Activated T-cell treated with anti-CD3 and anti-CD28 coated beads for 4 hours (primary cell): ENCODE data around the gene EEF1B2.
"Not testable (repeated sequence)": the region's sequence is repeated elsewhere in the genome, so short reads cannot be mapped to it uniquely, and the experiment has no call there.

Experiments used
- DNase-seq: peaks from one replicate; pipeline ENCODE4 v3.0.0-alpha.2; 2020

EEF1B2 gene

GRCh38 chr2:206168230-206168629, 8.5 kb downstream of the EEF1B2 start:
- not testable (repeated sequence) for DNase-seq

- not testable (repeated sequence) for DNase-seq
Observed at GRCh38 chr2:206171624-206172397, 12.1 kb downstream of the EEF1B2 start.

DNA sequence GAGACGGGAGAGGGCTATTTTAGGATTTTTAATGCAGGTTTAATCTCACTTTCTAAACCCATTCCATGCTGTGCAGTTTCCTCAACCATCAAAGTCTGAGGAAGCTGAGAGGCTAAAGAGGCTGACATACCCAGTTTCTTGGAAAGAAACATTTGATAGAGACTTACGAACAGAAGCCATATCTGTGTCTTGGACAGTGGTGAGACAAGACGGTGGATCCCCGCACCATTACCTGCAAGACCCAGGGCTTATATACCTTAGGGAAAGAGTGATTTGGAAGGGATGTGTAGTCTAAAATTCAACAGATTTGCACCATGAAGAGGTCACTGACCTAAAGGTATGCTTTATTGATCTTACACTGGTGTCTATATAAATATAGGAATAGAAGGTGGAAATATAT, 13.5 kb downstream of the EEF1B2 start:
- no peak for DNase-seq

- no peak for DNase-seq
Observed at GRCh38 chr2:206176121-206176520, 16.4 kb downstream of the EEF1B2 start.

- no peak for DNase-seq
Observed at GRCh38 chr2:206176901-206177300, 17.2 kb downstream of the EEF1B2 start.

DNA sequence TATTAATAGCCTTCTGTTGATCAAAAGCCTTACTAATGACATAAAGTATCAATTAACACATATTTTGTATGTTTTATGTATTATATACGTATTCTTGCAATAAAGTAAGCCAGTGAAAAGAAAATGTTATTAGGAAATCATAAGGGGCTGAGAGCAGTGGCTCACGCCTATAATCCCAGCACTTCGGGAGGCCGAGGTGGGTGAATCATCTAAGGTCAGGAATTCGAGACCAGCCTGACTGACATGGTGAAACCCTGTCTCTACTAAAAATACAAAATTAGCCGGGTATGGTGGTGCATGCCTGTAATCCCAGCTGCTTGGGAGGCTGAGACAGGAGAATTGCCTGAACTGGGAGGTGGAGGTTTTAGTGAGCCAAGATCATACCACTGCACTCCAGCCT, 21.8 kb downstream of the EEF1B2 start:
- DNase-seq = not testable (repeated sequence)

DNA sequence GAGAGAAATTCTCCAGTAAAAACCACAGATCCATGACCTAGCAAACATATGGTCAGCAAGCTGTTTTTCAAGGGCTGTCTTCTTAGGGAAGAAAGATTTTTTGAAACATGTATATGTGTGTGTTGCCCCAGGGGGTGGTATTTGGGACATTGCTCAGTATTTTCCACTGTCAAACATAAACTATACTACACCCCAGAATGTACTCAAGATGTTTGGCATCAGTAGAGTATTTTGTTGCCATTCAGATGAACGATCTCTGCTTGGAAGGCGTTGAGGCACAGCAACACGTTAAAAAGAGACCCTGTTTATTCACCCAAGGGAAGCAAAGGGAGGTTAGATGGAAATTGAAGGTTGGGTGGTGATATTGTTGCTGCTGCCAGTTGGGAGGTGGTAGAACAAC, 30.0 kb downstream of the EEF1B2 start:
- no peak for DNase-seq

- no peak for DNase-seq
Observed at GRCh38 chr2:206190111-206190510, 30.4 kb downstream of the EEF1B2 start.

DNA sequence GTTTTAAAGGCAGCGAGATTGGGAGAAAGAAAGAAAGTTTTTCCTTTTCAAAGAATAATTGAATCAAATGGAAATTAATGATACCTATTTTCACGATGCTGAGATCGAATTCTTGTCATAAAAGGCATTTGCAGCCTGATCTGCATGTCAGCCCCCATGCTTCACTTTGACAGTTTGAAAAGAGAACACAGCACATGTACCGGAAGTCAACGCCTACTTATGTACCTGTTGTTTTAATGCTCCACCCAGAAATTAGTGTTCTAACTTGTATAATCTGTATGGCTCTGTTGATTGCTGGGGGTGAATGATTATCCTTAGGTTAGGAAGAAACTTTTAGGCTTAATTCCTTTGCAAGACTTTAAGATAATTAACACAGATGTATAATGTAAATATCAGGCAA, 31.0 kb downstream of the EEF1B2 start:
- DNase-seq = no peak

DNA sequence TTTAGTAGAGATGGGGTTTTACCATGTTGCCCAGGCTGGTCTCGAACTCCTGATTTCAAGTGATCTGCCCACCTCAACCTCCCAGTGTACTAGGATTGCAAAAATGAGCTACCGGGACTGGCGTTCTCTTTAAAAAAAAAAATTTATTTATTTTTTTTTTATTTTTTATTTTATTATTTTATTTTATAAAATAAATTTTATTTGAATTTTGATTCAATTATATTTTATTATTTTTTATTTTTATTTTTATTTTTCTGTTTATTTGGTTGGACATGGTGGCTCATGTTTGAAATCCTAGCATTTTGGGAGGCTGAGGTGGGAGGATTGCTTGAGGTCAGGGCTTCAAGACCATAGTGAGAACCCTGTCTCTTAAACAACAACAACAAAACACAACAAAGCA, 32.5 kb downstream of the EEF1B2 start:
- no peak for DNase-seq

GRCh38 chr2:206193671-206194357, 34.1 kb downstream of the EEF1B2 start:
- DNase-seq = no peak

DNA sequence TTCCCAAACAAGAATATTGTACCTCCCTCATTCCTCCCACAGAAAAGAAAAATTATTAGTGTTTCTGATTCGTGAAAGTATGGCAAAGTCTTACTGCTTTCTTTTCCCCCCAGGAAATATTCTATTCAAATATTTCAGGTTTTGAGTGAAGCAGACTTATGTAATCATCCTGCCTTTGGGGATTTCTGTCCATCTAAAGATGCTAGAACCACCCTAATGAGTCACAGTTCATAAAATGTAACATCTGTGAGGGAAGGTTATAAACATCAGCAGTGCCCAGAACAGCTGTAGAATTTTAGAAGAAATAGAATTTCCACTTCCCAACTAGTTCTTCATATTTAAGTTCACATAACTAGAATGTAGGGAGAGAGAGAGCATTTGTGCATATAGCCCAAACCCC, 39.0 kb downstream of the EEF1B2 start:
- no peak for DNase-seq

DNA sequence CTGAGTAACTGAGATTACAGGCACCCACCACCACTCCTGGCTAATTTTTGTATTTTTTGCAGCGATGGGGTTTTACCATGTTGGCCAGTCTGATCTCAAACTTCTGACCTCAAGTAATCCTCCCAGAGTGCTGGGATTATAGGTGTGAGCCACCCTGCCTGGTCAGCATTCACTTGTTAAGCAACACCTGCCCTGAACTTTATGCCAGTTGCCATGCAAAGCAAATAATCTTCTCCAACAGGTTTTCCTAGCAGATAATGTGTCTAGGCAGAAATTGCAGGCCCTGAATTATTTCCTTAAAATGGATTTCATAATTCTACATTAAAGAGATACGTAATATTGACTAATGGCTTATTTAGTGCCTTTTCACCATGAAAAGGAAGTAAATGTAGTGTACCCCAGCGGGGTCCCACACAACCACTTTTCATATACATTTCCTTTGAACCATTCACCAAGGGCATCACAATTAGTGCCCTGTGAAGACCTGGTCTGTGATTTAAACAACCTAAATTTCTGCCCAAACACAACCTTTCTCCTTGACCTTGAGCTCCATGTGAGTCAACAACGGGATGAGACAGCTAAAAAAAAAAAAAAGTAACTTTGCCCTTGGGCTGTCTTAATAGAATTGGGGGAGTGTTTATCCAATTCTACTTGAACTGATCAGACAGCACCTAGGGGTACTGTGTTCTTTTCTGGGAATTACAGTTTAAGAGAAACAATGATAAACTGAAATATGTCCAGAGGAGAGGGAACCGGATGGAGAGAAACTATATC, 41.6 kb downstream of the EEF1B2 start:
- DNase-seq = no peak

DNA sequence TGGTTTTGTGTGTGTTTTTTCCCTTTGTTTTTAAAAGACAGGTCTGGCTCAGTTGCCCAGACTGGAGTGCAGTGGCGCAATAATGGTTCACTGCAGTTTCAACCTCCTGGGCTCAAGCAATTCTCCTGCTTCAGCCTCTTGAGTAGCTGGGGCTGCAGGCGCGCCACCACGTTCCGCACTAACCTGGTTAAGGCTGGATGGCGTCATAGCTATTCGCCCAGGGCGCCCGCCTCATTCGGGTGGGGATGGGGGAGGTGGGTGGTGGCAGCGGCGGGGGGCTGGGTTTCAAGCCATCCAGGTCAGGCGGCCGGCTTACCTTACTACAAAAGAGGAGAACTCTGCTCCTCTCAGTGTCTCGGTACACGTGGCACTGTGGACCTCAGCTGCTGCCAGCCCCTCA, 42.8 kb downstream of the EEF1B2 start:
- DNase-seq = no peak

GRCh38 chr2:206203331-206203730, 43.6 kb downstream of the EEF1B2 start:
- no peak for DNase-seq

DNA sequence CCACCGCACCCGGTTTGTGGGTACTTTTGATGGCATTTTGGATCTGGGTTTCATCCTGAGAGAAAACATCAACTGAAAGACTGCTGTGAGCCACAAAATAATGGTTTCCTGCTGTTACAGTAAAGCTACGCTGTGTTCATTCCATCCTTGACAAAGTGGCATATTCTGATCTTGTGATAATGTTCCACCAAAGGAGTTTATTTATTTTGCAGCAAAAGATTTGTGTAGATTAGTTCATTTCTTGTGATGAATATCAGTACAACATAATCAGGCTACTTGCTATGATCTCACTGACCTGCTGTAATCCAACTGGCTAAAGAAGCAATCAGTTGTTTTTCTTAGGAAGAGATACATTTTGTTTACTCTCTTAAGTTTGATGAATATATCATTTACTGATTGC, 45.0 kb downstream of the EEF1B2 start:
- DNase-seq = no peak

DNA sequence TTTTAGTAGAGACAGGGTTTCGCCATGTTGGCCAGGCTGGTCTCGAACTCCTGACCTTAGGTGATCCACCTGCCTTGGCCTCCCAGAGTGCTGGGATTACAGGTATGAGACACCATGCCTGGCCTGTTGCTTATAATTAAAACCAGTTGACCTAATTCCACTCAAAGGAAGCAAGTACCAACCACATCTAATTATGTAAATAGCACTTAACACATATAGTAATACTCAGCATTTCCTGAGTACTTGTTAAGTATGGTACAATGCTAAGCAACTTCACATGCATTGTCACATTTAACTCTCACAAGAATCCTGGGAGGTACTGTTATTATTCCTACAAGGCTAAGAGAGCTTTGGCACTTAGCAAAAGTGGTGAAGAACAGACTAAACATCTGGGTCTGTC, 47.6 kb downstream of the EEF1B2 start:
- DNase-seq = not testable (repeated sequence)

DNA sequence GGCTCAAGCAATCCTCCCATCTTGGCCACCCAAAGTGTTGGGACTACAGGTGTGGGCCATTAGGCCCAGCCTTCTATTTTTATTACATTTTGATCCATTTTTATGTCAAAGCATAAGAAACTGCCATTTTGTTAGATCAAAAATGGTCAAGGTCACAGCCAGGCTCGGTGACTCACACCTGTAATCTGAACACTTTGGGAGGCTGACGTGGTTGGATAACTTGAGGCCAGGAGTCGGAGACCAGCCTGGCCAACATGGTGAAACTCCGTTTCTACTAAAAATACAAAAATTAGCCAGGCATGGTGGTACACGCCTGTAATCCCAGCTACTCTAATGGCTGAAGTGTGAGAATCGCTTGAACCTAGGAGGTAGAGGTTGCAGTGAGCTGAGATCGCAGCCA, 49.2 kb downstream of the EEF1B2 start:
- no peak for DNase-seq

- no peak for DNase-seq
Observed at GRCh38 chr2:206211657-206212255, 52.1 kb downstream of the EEF1B2 start.
